PC-3 (cell line): ENCODE measurements around the gene TTLL10. TPM values are rescaled to one million over a fixed set of nuclear protein-coding genes. Genes with fewer than 3 reads are reported as not detected.

ENCODE experiments used
- ATAC-seq: fragments of 200-7000 bp; cut with Tn5 transposase; 2 replicates; pipeline ENCODE4 v1.9.1; 2020; ENCODE audit warnings: mild to moderate bottlenecking, moderate library complexity
- BruUV-seq: library from RNA; stranded (reverse); fragments of 400-500 nt; replicated peaks from 2 replicates; lab custom pipeline; 2021; lab: Mats Ljungman, UMichigan
- CTCF ChIA-PET: fragments of 300-600 bp; sonication (Branson Sonifier 250); formaldehyde crosslinking; loops from one replicate; lab custom pipeline; 2022; ENCODE audit warnings: antibody characterized with exemption; lab: Charles Lee
- POLR2A ChIA-PET: fragments of 300-600 bp; sonication (Branson Sonifier 250); formaldehyde crosslinking; loops from one replicate; lab custom pipeline; 2022; ENCODE audit warnings: antibody characterized with exemption; ENCODE audit not compliant: unreplicated experiment; lab: Charles Lee
- DNase-seq: peaks from one replicate; pipeline ENCODE4 v3.0.0-alpha.2; 2015
- H2AFZ ChIP-seq: fragments of 300-600 bp; sonication (generic); 2 replicates; pipeline ENCODE4 v1.6.0; 2016; ENCODE audit warnings: antibody characterized with exemption, low read length
- H3F3A ChIP-seq: fragments of 300-600 bp; sonication (generic); one replicate; pipeline ENCODE4 v1.6.0; 2017; ENCODE audit warnings: antibody characterized with exemption, low read length, control low read depth, mild to moderate bottlenecking; ENCODE audit not compliant: unreplicated experiment
- H3K27ac ChIP-seq: fragments of 300-600 bp; sonication (generic); 2 replicates; pipeline ENCODE4 v1.5.1; 2016; ENCODE audit warnings: mild to moderate bottlenecking, low read length
- H3K27me3 ChIP-seq: fragments of 300-600 bp; sonication (generic); 2 replicates; pipeline ENCODE4 v1.6.1; 2016; ENCODE audit warnings: low read length, mixed read lengths
- H3K36me3 ChIP-seq: fragments of 300-600 bp; sonication (generic); 2 replicates; pipeline ENCODE4 v1.6.1; 2016; ENCODE audit warnings: low read depth, mixed run types, low read length, mixed read lengths
- H3K4me1 ChIP-seq: fragments of 300-600 bp; sonication (generic); 2 replicates; pipeline ENCODE4 v1.5.1; 2016; ENCODE audit warnings: low read length; ENCODE audit not compliant: insufficient read depth
- H3K4me2 ChIP-seq: fragments of 300-600 bp; sonication (generic); 2 replicates; pipeline ENCODE4 v1.6.0; 2016; ENCODE audit warnings: low read length
- H3K4me3 ChIP-seq: fragments of 300-600 bp; sonication (generic); 2 replicates; pipeline ENCODE4 v1.5.1; 2016; ENCODE audit warnings: mild to moderate bottlenecking, low read length, mixed read lengths
- H3K79me2 ChIP-seq: fragments of 300-600 bp; sonication (generic); 2 replicates; pipeline ENCODE4 v1.6.1; 2017; ENCODE audit warnings: low read length, mixed read lengths
- H3K9ac ChIP-seq: fragments of 300-600 bp; sonication (generic); 2 replicates; pipeline ENCODE4 v1.6.0; 2016; ENCODE audit warnings: mild to moderate bottlenecking, low read length
- H3K9me2 ChIP-seq: fragments of 300-600 bp; sonication (generic); replicated peaks from 2 replicates; pipeline ENCODE4 v1.6.1; 2016; ENCODE audit warnings: mixed run types, low read length, mixed read lengths
- H3K9me3 ChIP-seq: fragments of 300-600 bp; sonication (generic); 2 replicates; pipeline ENCODE4 v1.6.1; 2016; ENCODE audit warnings: low read length, mixed read lengths
- H4K20me1 ChIP-seq: fragments of 300-600 bp; sonication (generic); 2 replicates; pipeline ENCODE4 v1.6.1; 2016; ENCODE audit warnings: low read length, mixed read lengths
- CTCF ChIP-seq: fragments of 300-600 bp; sonication (generic); conservative IDR thresholded peaks from 2 replicates; pipeline ENCODE4 v1.5.1; 2017; ENCODE audit warnings: antibody characterized with exemption, low read depth, mild to moderate bottlenecking, low read length
- EZH2 ChIP-seq: fragments of 300-600 bp; sonication (generic); IDR thresholded peaks from one replicate; pipeline ENCODE4 v1.6.1; 2017; ENCODE audit warnings: antibody characterized with exemption, mild to moderate bottlenecking, low read length; ENCODE audit not compliant: unreplicated experiment
- EZH2phosphoT487 ChIP-seq: fragments of 300-600 bp; sonication (generic); IDR thresholded peaks from 2 replicates; pipeline ENCODE4 v1.6.1; 2018; ENCODE audit warnings: mild to moderate bottlenecking, antibody characterized with exemption, low read length, borderline replicate concordance
- intact Hi-C: fragments of 100-400 bp; cut with micrococcal nuclease; formaldehyde crosslinking; loops from 2 replicates; pipeline ENCODE4 v1.9.0; 2023
- total RNA-seq: library from RNA; depleted of rRNA; stranded (reverse); fragments of >200 nt; gene quantifications from 2 replicates; pipeline ENCODE4 v1.2.3, GENCODE V29; 2014

The TTLL10 gene
- total RNA-seq, 1 experiment from 2014 or later: 0.36 TPM

- H3K27ac ChIP-seq: no peak overlapping the region
- no peaks in the 10 kb centered on the region for H3K36me3 ChIP-seq
- intact Hi-C loops: no loop called here
- no peaks in the 10 kb centered on the region for H3F3A ChIP-seq
- H3K9me3 ChIP-seq: no peaks in the 10 kb centered on the region
- no peak overlapping the region for H3K4me3 ChIP-seq
- no peaks in the 10 kb centered on the region for H3K27me3 ChIP-seq
- TF ChIP-seq EZH2phosphoT487 (no peak), EZH2 (no peak), CTCF (no peak)
- no peak overlapping the region for H3K4me2 ChIP-seq
- no peaks in the 10 kb centered on the region for H3K79me2 ChIP-seq
- no peaks in the 10 kb centered on the region for H4K20me1 ChIP-seq
- H3K9ac ChIP-seq: no peak overlapping the region
- POLR2A ChIA-PET: interaction anchor here (0.6 kb wide), 1 partner anchor 35 kb away, joined by 11 read pairs; no protein-coding TSS in a partner anchor
- CTCF ChIA-PET: no interaction called here
- ATAC-seq (no peak), DNase-seq (no peak)
- BruUV-seq: no TSS peak
- no peak overlapping the region for H2AFZ ChIP-seq
- H3K9me2 ChIP-seq: no peaks in the 10 kb centered on the region
- peaks cover 41% of the 10 kb centered on the region for H3K4me1 ChIP-seq
Measured at GRCh38 chr1:1240822-1241587, 67.3 kb downstream of the TTLL10 start.

GRCh38 chr1:1241588-1242219, 68.0 kb downstream of the TTLL10 start:
- peaks cover 34% of the 10 kb centered on the region for H3K4me1 ChIP-seq
- H3K9me2 ChIP-seq: no peaks in the 10 kb centered on the region
- H3K27ac ChIP-seq: no peak overlapping the region
- intact Hi-C loops: no loop called here
- H3K27me3 ChIP-seq: no peaks in the 10 kb centered on the region
- TF ChIP-seq EZH2phosphoT487 (no peak), EZH2 (no peak), CTCF (no peak)
- H2AFZ ChIP-seq: no peak overlapping the region
- POLR2A ChIA-PET: interaction anchor here (0.6 kb wide), 1 partner anchor 34 kb away, joined by 11 read pairs; no protein-coding TSS in a partner anchor
- DNase-seq: no peak
- no peaks in the 10 kb centered on the region for H4K20me1 ChIP-seq
- no peak for ATAC-seq
- no peaks in the 10 kb centered on the region for H3K36me3 ChIP-seq
- H3K9me3 ChIP-seq: no peaks in the 10 kb centered on the region
- H3K79me2 ChIP-seq: no peaks in the 10 kb centered on the region
- no peak overlapping the region for H3K4me2 ChIP-seq
- H3F3A ChIP-seq: no peaks in the 10 kb centered on the region
- H3K9ac ChIP-seq: no peak overlapping the region
- CTCF ChIA-PET: interaction anchor here (0.6 kb wide), 1 partner anchor 40 kb away, joined by 3 read pairs; no protein-coding TSS in a partner anchor
- H3K4me3 ChIP-seq: no peak overlapping the region
- no TSS peak for BruUV-seq
